Suprapubic skin (tissue), 4 donors: Measurements from ENCODE around the gene BSG.

Experiments
- POLR2A ChIP-seq, 2 donors: fragments of 450-650 bp; IDR thresholded peaks; one replicate each; pipeline ENCODE4 v1.6.1; 2017; ENCODE audit warnings: antibody characterized with exemption in 2 of 2, mild to moderate bottlenecking in 2 of 2, moderate library complexity in 2 of 2
- POLR2AphosphoS5 ChIP-seq, 3 donors: sonication (generic); formaldehyde crosslinking; IDR thresholded peaks; one replicate each; pipeline ENCODE4 v1.6.1; 2017; ENCODE audit warnings: antibody characterized with exemption in 3 of 3
- TF ChIP-seq, protein P1 (sequence below), 2 donors: fragments of 200-600 bp in 1 of 2; fragments of 450-650 bp in 1 of 2; sonication (generic) in 1 of 2; IDR thresholded peaks; one replicate each; pipeline ENCODE4 v1.5.1; 2016 to 2019; ENCODE audit warnings: antibody characterized with exemption in 2 of 2, mild to moderate bottlenecking in 1 of 2, moderate library complexity in 1 of 2

DNA sequence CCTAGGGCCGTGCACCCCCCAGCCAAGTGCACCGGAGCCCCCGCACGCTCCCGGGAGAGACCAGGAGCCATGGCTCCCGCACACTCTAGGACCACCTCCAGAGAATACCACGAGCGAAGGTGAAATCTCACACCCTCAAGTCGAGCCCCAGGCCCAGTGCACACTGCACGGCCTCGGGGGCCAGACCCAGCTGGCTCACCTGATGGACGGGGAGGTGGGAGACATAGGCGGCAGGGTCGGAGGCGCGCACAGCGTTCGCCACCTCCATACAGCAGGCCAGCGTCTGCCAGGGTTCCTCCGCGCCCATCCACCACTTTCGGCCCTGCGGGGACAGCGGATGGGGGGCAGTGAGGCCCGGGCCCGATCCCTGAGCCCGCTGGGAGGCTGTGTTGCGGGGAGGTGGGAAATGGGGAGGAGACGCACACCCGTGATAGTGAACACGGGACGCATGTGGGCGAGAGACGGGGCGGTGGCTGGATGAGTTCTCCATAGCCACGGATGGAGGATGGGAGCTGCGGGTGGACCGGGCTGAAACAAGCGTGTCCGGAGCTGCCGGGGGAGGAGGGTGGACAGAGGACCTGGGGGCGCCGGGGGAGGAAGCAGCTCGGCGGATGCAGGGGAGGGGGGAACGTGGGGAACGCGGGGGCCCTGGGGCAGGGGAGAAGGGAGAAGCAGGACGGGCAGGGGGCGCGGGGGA, 47.9 kb downstream of the BSG start:
- TF ChIP-seq POLR2A (IDR thresholded peaks at IDR 0.05) (no peak), POLR2AphosphoS5 (IDR thresholded peaks at IDR 0.05) (no peak)
- TF ChIP-seq, protein P1, sequence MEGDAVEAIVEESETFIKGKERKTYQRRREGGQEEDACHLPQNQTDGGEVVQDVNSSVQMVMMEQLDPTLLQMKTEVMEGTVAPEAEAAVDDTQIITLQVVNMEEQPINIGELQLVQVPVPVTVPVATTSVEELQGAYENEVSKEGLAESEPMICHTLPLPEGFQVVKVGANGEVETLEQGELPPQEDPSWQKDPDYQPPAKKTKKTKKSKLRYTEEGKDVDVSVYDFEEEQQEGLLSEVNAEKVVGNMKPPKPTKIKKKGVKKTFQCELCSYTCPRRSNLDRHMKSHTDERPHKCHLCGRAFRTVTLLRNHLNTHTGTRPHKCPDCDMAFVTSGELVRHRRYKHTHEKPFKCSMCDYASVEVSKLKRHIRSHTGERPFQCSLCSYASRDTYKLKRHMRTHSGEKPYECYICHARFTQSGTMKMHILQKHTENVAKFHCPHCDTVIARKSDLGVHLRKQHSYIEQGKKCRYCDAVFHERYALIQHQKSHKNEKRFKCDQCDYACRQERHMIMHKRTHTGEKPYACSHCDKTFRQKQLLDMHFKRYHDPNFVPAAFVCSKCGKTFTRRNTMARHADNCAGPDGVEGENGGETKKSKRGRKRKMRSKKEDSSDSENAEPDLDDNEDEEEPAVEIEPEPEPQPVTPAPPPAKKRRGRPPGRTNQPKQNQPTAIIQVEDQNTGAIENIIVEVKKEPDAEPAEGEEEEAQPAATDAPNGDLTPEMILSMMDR (IDR thresholded peaks at IDR 0.05) = no peak
